SK-N-SH treated with all-trans-retinoic acid at 6 μM for 48 hours (cell line): Measurements from ENCODE around the gene DGKH.

Experiments used
- BACH2 ChIP-seq: fragments of 250-450 bp; sonication (Bioruptor Pico); IDR thresholded peaks from 2 replicates; pipeline ENCODE4 v1.9.0; 2021; ENCODE audit warnings: mild to moderate bottlenecking, borderline replicate concordance
- ESRRG ChIP-seq: fragments of 250-450 bp; sonication (Bioruptor Pico); IDR thresholded peaks from 2 replicates; pipeline ENCODE4 v1.6.1; 2021; ENCODE audit warnings: mild to moderate bottlenecking
- ISL1 ChIP-seq: fragments of 250-450 bp; sonication (Bioruptor Pico); IDR thresholded peaks from 2 replicates; pipeline ENCODE4 v2.1.2; 2022; ENCODE audit warnings: mild to moderate bottlenecking, moderate library complexity
- OSR1 ChIP-seq: fragments of 250-450 bp; sonication (Bioruptor Pico); IDR thresholded peaks from 2 replicates; pipeline ENCODE4 v1.8.0; 2022; ENCODE audit warnings: moderate library complexity, mild to moderate bottlenecking, inconsistent platforms
- PPARA ChIP-seq: fragments of 250-450 bp; sonication (Bioruptor Pico); IDR thresholded peaks from 2 replicates; pipeline ENCODE4 v1.5.0; 2020; ENCODE audit warnings: mild to moderate bottlenecking, borderline replicate concordance
- RARB ChIP-seq: fragments of 250-450 bp; sonication (Bioruptor Pico); IDR thresholded peaks from 2 replicates; pipeline ENCODE4 v1.8.0; 2021; ENCODE audit warnings: mild to moderate bottlenecking, moderate library complexity
- SNAI2 ChIP-seq: fragments of 250-450 bp; sonication (Bioruptor Pico); IDR thresholded peaks from 2 replicates; pipeline ENCODE4 v1.5.0; 2020; ENCODE audit warnings: mild to moderate bottlenecking, moderate library complexity
- TOX ChIP-seq: fragments of 250-450 bp; sonication (Bioruptor Pico); IDR thresholded peaks from 2 replicates; pipeline ENCODE4 v1.8.0; 2021; ENCODE audit warnings: mild to moderate bottlenecking, moderate library complexity, borderline replicate concordance
- ZFP3 ChIP-seq: fragments of 250-450 bp; sonication (Bioruptor Pico); IDR thresholded peaks from 2 replicates; pipeline ENCODE4 v1.5.0; 2020; ENCODE audit warnings: mild to moderate bottlenecking, moderate library complexity
- ZFP30 ChIP-seq: fragments of 450-650 bp; formaldehyde crosslinking; IDR thresholded peaks from 2 replicates; pipeline ENCODE4 v1.5.0; 2022; ENCODE audit warnings: mild to moderate bottlenecking, moderate library complexity
- ZNF565 ChIP-seq: fragments of 450-650 bp; formaldehyde crosslinking; conservative IDR thresholded peaks from 2 replicates; pipeline ENCODE4 v1.5.0; 2020; ENCODE audit warnings: low read depth, mild to moderate bottlenecking, moderate library complexity
- ZNF70 ChIP-seq: fragments of 450-650 bp; formaldehyde crosslinking; IDR thresholded peaks from 2 replicates; pipeline ENCODE4 v1.5.0; 2020; ENCODE audit warnings: mild to moderate bottlenecking, moderate library complexity

GRCh38 chr13:42153199-42154113 lies 105.0 kb downstream of the DGKH start:
- TF ChIP-seq ESRRG (CRISPR knock-in tag) (no peak), TOX (CRISPR knock-in tag) (no peak), ZNF565 (CRISPR knock-in tag) (no peak), ZFP3 (CRISPR knock-in tag) (no peak), OSR1 (CRISPR knock-in tag) (no peak), SNAI2 (CRISPR knock-in tag) (no peak), PPARA (CRISPR knock-in tag) (no peak), RARB (CRISPR knock-in tag) (no peak), ZFP30 (no peak), ZNF70 (no peak), BACH2 (no peak), ISL1 (CRISPR knock-in tag) (no peak)
